GM18867 (cell line): ENCODE measurements around the gene PROCA1.

ENCODE experiments used
- ATAC-seq: cut with Tn5 transposase; IDR thresholded peaks from one replicate; pipeline ENCODE4 v1.9.1; 2021; ENCODE audit warnings: mild to moderate bottlenecking, moderate library complexity; ENCODE audit not compliant: unreplicated experiment

The PROCA1 gene

GRCh38 chr17:28712705-28713415, 1.2 kb upstream of the PROCA1 start:
- ATAC-seq: no peak

- ATAC-seq: no peak
These were observed 480 bp upstream of the PROCA1 start for GRCh38 chr17:28712032-28712704.

DNA sequence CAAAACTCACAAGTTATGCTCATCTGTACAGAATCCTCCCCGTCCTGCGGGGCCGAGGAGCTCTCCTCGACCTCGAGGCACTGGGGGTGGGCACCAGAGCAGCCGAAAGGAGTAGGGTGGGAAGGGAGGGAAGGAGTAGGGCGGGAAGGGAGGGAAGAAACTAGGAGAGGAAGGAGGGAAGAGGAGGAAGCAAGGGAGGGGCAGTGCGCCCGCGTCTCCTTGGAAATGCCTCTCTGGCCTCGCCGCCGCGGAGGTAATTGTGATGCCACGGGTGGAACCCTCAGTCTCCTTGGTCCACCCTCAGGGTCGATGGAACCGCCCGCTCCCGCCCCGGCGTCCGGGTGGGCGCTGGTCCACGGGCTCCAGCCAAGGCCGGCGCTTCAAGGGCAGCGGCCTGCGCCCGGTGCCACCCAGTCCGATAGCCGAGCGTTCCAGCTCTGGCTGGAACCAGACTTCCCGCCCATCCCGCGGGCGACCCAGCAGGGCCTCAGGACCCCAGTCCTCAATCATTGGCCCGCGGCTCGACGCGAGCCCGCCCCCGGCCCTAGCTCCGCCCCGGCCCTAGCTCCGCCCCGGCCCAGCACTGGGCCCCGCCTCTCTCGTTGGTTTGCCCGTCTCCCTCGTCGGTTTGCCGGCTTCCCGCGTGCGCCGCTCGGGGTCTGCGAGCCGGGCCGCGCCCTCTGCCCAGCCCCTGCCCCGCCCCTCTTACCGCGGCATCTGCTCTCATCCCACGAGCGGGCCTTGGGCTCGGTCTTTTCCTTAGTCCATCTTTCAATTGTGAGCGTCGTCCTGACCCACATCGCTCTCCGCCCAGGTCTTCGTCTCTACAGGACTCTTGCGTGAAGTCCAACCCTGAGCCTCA, 596 bp downstream of the PROCA1 start:
- peak; percentile 68 for ATAC-seq

- no peak for ATAC-seq
These were observed 4.4 kb downstream of the PROCA1 start for GRCh38 chr17:28707339-28707720.

DNA sequence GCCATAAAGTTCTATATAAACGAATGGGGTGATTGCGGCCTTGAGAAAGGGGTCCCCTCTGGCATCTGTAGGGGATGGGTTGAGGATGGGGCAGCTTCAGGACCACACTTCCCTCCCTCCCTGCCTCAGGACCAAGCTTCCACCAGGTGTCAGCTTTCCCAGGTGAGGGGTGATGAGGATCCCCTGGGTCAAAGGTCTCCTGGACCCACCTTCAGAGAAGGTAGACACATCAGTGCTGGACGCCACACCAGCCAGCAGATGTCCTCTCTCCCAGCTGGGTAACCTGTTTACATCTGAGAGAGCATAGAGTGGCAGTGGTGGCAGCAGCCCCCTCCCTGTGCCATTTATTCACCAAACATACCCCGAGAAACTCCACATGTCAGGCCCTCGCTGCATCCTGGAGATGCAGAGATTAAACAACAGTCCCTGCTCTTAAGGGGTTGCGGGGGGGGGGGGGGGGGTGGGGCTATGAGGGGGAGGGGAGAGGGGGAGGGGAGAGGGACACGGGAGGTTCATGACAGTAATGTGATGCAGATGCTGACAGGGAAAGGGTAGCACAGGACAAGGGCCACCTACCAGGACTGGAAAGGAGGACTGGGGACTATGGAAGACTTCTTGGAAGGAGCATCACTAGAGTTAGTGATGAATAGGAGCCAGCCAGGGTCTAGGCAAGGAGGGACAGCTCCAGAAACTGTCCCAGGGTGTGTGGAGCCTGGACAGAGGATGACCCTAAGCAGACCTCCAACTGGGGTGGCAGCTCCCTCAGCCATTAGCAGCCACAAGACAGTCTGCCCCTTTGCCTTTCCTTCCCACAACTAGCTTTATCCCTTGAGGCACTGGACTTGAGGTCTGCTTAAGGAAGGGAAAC, 5.0 kb downstream of the PROCA1 start:
- no peak for ATAC-seq

DNA sequence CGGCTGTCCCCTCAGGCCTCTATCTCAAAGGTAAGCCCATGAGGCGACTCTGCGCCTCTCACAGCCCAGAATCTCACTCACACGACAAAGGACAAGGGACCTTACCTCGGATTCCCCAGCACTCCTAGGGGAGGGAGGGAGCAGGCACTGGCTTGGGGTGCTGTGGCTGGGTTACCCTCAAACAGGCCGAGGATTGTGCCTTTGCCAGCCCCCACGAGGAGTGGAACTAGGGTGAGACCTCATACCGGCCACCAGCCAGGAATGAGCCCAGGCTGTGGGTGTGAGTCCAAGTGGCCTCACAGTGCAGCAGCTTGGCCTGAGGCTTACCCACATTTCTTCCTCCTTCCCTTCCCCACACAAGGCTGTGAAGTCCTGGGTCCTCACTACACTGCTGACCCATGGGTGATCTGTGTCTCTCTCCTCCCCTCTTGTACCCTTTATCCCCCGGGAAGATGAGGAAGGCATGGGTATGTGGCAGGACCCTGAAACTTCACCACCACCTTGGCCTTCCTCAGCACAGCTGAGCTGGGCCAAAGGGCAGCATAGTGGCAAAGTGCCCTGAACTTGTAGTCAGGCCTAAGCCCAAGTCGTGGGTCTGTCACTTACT, 5.9 kb downstream of the PROCA1 start:
- ATAC-seq: no peak

DNA sequence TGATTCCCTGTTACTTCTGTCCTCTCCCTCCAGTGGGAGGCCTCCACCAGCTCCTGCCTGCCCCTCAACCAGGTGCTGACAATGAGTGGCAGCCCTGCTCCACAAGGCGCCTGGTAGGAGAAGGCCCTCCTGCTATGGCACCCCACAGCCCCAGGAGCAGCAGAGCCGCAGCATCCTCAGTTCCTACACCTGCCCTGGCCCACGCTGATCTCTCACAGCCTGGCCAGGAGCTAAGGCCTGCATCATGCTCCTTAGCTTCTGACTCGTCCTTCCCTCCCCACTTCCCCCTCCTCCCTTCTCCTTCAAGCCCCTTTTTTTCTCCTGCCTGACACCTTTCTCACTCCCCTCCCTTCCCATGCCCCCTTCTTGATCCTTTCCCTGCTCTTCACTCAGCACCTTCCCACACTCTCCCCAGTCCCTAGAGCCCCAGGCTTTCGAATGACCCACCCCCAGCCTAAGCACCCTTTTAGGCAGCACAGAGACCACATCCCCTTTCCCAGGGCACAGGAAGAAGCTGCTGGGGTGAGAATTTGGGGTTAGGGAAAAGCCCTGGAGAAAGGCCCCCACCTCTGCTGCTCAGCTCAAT, 6.5 kb downstream of the PROCA1 start:
- no peak for ATAC-seq

GRCh38 chr17:28704219-28704858, 7.3 kb downstream of the PROCA1 start:
- ATAC-seq: no peak

DNA sequence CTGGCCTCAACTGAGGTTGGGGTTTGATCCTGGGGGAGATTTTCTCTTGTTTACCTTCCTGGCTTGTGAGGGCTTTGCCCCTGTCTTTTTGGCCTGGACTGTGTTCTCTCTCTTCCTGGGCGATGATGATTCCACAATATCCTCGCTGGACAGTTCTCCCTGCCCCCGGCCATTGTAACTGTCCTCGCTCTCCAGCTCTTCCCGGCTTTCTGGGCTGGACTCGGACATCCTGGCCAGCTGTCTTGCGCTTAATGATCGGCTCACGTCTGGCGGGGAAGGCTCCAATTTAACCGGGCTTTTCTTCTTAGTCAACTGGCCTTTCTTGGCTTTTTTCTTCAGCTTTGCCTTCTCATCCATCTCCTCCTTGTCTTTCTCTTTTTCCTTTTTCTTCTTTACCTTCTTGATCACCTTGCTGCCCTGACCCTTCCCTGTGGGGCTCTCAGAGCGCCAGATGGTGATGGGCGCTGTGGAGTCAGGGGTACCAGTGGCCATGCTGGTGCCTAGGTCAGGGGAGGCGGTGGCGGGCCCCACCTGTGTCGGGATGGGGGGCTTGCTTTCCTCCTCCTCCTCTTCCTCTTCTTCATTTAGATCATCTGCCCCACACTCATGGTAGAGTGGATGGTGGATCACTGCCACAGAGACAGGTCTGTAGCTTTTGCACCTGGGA, 8.0 kb downstream of the PROCA1 start:
- no peak for ATAC-seq

DNA sequence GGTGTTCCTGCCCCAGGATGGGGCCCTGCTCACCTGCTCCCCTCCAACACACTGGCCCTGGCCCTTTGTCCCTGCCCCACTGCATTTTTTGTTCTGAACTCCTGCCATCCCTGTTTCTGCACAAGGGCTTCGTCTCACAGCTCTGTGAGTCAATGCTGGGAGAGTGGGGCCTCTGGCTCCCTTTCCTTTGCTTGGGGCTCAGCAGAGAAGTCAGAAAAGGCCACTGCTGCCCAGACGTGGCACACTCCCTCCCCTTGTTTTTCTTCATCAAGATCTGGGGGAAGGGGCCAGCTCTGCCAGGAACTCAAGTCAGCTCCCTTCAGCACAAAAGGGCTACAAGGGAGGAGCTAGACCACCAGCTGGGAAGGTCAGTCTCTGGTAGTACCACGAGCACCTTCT, 8.9 kb downstream of the PROCA1 start:
- no peak for ATAC-seq

DNA sequence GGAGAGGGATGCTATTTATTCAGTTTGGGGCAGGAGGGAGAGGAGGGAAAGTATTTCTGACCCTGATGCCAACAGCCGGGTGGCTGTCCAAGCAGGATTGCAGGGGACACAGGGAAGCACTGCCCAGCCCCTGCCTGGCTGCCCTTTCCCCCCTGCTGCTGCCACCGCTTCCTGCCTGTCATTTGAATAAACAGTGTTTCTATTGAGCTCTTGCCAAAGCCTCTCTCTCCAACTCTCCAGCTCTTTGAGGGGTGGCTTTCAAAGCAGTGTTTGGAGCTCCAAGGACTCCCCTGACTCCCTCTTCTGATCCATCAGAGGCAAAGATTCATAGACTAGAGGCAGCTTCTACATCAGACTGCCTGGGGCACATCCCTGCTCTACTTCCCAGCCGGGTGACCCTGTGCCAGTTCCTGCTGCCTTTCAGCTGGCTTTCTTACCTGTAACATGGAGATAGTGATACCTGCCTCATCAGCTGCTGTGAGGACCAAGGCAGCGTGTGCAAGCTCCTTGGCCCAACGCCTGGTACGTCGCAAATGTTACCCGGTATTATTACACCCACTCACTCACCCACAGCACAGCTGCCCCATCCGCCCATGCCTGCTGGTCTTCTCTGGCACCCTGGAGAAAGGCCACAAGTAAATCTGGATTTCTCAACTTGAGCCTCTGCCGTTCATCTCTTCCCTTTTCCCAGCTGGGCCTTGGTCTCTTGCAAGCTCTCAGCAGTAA, 9.5 kb downstream of the PROCA1 start:
- ATAC-seq: no peak

DNA sequence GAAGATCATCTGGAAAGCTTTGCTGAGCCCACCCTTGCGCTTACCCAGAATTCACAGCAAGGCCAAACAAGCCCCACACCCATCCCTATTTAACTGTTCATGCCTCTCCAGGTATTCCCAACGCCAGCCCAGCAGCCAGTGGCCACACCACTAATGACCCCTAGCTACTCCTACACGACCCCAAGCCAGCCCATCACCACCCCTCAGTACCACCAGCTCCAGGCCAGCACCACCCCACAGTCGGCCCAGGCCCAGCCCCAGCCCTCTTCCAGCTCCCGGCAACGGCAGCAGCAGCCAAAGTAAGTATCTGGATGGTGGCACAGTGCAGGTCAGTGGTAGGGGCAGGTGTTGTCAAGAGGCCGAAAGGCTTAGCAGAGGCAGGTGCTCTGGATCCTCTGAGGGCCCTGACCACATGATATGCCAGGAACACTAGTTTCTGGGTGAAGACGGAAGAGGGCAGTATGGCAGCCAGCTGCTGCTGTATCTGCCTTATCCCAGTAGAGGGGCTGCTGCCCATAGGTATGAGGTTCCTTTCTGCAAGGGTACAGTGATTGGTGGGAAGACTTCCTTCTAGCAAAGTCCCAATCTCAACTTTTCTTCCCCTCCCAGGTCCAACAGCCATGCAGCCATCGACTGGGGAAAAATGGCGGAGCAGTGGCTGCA, 10.7 kb downstream of the PROCA1 start:
- ATAC-seq: no peak

DNA sequence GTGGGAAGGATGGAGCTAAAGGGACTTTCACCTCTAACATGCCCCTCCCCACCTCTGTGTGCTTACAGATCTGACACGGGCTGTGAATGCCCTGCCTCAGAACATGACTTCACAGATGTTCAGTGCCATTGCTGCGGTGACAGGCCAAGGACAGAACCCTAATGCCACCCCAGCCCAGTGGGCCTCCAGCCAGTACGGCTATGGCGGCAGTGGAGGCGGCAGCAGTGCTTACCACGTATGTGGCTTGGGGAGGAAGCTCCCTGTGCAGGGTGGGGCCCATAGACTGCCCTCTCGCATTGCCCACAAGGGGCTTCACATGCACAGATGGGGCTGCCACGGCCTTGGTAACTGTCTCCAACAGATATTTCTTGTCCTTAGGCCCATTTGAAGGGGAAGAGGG, 11.4 kb downstream of the PROCA1 start:
- ATAC-seq: no peak

DNA sequence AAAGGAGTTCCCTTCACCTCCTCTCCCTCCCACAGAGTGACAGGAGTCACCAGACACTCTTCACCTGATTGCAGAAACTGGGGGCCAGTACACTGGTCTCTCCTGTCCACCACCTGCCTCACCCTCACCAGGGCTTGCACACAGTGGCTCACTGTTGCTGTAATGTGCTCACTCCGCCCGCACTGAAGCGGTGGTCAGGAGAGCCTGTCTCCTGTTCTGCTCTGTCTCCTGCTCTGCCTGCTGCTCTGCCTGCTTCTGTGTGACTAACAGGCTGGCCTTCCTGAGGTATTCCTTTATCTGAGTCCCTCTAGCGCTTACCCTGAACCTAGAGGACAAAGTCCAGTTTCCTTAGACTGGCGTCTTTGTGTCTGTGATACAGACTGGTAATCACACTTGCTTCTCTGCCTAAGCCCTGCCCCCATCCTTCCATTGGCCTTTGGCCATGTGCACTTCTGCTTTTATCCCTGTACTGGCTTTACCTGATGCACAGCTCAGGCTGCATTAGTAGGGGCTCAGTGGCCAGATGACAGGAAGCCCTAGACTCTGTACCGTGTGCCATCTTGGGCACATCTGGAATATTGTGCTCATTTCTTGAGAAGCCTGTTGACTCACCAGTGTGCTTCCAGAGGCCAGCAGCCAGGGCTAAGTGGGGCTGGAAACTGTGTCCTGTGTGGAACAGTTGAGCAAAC, 13.3 kb downstream of the PROCA1 start:
- no peak for ATAC-seq

DNA sequence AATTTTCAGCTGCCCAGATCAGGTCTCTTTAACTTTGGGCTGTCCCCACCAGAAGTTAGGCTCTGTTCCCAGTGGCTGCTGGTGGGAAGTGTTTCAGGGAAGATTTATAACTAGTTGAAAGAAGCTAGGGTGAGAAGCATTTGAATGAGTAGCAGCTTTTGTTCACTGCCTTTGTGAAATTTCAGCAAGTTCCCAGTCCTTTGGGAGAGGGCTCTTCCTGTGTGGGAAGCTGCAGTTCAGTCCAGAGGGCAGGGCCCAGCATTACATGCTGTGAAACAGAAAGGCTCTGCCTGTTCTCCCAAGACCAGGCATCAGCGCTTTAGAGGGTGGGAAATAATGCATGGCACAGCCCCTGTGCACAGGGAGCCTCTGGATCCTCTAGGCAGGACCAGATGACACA, 17.8 kb downstream of the PROCA1 start:
- ATAC-seq: no peak

- no peak for ATAC-seq
These were observed 22.7 kb downstream of the PROCA1 start for GRCh38 chr17:28689011-28689410.

DNA sequence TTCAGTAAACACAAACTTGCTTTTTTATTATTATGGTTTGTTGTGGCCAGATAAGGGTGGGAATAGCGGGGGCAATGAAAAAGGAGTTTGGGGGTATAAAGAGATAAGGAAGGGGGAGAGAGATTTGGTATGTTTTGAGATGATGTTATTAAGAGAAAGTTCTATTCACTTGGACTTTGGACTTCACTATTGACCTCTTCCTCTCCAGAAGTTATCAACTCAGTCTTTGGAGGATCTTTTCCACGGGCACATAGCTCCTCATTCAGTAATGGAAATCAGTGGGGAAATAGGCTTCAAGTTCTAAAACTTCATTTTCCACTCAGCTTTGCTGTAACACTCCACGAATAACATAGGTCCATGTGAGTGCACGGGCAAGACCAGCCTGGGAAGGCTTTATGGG, 23.2 kb downstream of the PROCA1 start:
- ATAC-seq: no peak
